ENCODE data around the gene AOPEP. TPM values are rescaled to one million over a fixed set of nuclear protein-coding genes. Genes with fewer than 3 reads are reported as not detected.

AOPEP gene
- total RNA-seq, 2 experiments from 2014 or later, result 6.9 to 7.0 TPM

DNA sequence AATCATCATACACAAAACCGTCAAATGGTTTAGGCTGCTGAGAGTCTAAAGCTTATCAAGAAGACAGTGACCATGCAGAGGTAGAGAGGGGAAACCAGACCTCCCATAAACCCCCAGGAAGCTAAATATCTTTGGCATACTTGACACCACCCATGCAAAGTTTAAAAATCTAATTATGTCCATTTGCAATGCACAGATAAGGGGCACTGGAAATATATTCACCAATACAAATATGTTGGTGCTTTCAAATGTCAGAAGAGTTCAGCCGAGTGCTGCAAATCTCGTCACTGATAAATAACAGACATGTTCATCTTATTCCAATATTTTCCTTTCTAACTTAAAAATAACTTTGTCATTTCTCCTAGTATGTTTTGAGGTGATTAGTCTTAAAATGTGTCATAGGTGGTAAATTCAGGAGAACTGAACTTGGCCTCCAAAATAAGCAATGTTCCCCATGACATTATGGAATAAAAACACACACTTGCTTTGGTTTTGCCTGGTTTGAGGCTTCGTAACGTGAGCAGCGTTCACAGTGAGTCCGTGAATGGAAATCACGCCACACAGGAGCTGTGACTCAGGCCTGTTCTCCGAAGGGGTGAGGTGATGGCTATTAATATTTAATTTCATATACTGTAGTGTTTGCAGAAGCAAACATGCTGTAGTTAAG, 182.2 kb downstream of the AOPEP start:
- POLR2A ChIA-PET, result no interaction called here
- DNase-seq (no peak), ATAC-seq (ENCODE audit: poor library complexity) (no peak)

DNA sequence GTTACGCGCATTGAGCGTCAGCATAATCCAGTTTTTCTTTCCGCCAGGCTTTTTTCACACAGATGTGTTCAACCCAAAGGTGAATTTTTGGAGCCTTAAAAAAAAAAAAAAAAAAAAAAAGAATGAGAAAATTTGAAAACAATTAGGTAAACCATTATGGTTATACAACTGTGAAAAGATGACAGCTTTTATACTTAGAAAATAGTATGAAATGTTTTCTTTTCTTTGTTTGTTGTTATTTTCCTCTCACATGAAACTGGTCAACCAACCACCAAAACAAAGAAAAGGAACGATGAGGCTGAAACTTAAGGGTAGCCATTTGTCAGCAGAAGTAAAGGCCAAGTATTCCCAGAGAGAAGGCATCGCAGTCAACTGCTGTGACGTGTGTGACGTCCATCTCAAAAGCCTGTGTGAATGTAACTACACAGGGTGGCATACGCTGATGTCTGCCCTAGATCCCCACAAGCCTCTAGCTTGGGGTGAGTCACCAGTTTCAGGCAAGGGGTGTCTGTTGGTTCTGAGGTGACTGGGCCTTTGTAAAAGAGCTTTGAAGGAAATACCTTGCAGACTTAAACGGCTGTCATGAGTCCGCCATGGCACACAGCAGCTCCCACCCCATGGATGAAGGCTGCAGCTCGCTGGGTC, 182.9 kb downstream of the AOPEP start:
- no peaks in the 10 kb centered on the region for H3K36me3 ChIP-seq (ENCODE audit: insufficient read depth, low read length)
- POLR2A ChIA-PET, result no interaction called here
- Mint-ChIP-seq H3K27me3 (no peaks in the 10 kb centered on the region), H3K9me3 (no peaks in the 10 kb centered on the region), H3K4me1 (ENCODE audit: low read depth) (no peaks in the 10 kb centered on the region), H3K27ac (no peak overlapping the region), H3K36me3 (ENCODE audit: low read depth) (no peaks in the 10 kb centered on the region), H3K4me3 (no peak overlapping the region)
- DNase-seq (no peak), ATAC-seq (ENCODE audit: poor library complexity) (no peak)
- H3K27ac ChIP-seq (ENCODE audit: low read depth in 1 of 2, low read length in 2 of 2), result no peak overlapping the region
- TF ChIP-seq, protein P1, sequence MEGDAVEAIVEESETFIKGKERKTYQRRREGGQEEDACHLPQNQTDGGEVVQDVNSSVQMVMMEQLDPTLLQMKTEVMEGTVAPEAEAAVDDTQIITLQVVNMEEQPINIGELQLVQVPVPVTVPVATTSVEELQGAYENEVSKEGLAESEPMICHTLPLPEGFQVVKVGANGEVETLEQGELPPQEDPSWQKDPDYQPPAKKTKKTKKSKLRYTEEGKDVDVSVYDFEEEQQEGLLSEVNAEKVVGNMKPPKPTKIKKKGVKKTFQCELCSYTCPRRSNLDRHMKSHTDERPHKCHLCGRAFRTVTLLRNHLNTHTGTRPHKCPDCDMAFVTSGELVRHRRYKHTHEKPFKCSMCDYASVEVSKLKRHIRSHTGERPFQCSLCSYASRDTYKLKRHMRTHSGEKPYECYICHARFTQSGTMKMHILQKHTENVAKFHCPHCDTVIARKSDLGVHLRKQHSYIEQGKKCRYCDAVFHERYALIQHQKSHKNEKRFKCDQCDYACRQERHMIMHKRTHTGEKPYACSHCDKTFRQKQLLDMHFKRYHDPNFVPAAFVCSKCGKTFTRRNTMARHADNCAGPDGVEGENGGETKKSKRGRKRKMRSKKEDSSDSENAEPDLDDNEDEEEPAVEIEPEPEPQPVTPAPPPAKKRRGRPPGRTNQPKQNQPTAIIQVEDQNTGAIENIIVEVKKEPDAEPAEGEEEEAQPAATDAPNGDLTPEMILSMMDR (IDR thresholded peaks at IDR 0.05), result no peak
- no peaks in the 10 kb centered on the region for H3K4me1 ChIP-seq (ENCODE audit: insufficient read depth, low read length)
- no peaks in the 10 kb centered on the region for H3K27me3 ChIP-seq (ENCODE audit: control insufficient read depth in 1 of 2, insufficient read depth in 2 of 2, low read length in 2 of 2)
- CTCF ChIA-PET, result interaction anchor here (0.7 kb wide), 1 partner anchor 49 kb away, joined by 4 read pairs; no protein-coding TSS in a partner anchor
- no peaks in the 10 kb centered on the region for H3K9me3 ChIP-seq (ENCODE audit: control insufficient read depth in 1 of 2, insufficient read depth in 1 of 2, low read length in 2 of 2)
- H3K4me3 ChIP-seq (ENCODE audit: low read length), result no peak overlapping the region
- intact Hi-C loops (cut with DNase I, micrococcal nuclease), result no loop called here

More for the DNA sequence above, 182.2 kb downstream of the AOPEP start:
- no peaks in the 10 kb centered on the region for H3K36me3 ChIP-seq (ENCODE audit: insufficient read depth, low read length)
- CTCF ChIA-PET, result interaction anchor here (0.7 kb wide), 1 partner anchor 50 kb away, joined by 4 read pairs; no protein-coding TSS in a partner anchor
- no peaks in the 10 kb centered on the region for H3K9me3 ChIP-seq (ENCODE audit: control insufficient read depth in 1 of 2, insufficient read depth in 1 of 2, low read length in 2 of 2)
- H3K4me3 ChIP-seq (ENCODE audit: low read length), result no peak overlapping the region
- Mint-ChIP-seq H3K36me3 (ENCODE audit: low read depth) (no peaks in the 10 kb centered on the region), H3K9me3 (no peaks in the 10 kb centered on the region), H3K27ac (no peak overlapping the region), H3K27me3 (no peaks in the 10 kb centered on the region), H3K4me3 (no peak overlapping the region), H3K4me1 (ENCODE audit: low read depth) (no peaks in the 10 kb centered on the region)
- H3K27me3 ChIP-seq (ENCODE audit: control insufficient read depth in 1 of 2, insufficient read depth in 2 of 2, low read length in 2 of 2), result no peaks in the 10 kb centered on the region
- TF ChIP-seq, protein P1 (IDR thresholded peaks at IDR 0.05), result no peak
- intact Hi-C loops (cut with DNase I, micrococcal nuclease), result no loop called here
- H3K4me1 ChIP-seq (ENCODE audit: insufficient read depth, low read length), result no peaks in the 10 kb centered on the region
- no peak overlapping the region for H3K27ac ChIP-seq (ENCODE audit: low read depth in 1 of 2, low read length in 2 of 2)

DNA sequence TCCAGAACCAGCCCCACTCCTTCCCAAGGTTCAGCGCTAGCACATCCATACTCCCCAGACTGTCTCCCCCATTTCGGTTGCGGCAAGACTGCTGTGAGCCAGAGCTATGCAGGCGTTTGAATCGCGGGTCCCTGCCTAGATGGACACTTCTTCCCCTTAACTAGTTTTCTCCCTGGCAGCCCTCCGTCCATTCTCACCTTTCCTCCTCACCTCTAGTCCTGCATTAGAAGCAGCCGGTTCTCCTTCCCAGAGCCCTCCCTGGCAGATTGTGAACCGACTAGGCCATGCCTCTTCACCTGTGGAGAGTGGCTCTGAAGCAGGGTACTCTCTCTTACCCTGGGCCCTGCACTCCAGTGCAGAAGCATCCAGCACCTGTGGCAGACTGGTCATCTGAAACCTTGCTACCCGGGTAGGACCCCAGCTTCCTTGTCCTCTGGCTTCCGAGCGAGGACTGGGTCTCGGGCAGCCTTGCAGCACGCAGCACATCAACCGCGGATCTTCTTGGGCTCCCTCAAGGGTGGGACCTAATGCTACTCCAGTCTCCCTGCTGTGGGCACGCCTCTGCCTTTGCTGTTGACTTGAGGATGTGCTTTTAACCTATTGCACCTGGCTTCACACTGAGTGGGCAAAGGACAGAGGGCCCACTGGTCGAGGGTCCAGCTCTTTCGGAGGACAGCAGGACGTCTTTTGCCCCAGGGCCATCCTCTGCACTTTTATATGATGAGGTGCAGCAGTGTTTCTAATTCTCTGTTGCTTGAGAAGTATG, 183.6 kb downstream of the AOPEP start:
- ChIA-PET POLR2A (no interaction called here), CTCF (no interaction called here)
- Mint-ChIP-seq H3K27me3 (no peaks in the 10 kb centered on the region), H3K36me3 (ENCODE audit: low read depth) (no peaks in the 10 kb centered on the region), H3K4me1 (ENCODE audit: low read depth) (no peaks in the 10 kb centered on the region), H3K27ac (no peak overlapping the region), H3K4me3 (no peak overlapping the region), H3K9me3 (no peaks in the 10 kb centered on the region)
- intact Hi-C loops (cut with DNase I, micrococcal nuclease), result no loop called here
- Histone ChIP-seq H3K9me3 (ENCODE audit: control insufficient read depth in 1 of 2, insufficient read depth in 1 of 2, low read length in 2 of 2) (no peaks in the 10 kb centered on the region), H3K36me3 (ENCODE audit: insufficient read depth, low read length) (no peaks in the 10 kb centered on the region), H3K27ac (ENCODE audit: low read depth in 1 of 2, low read length in 2 of 2) (no peak overlapping the region), H3K4me3 (ENCODE audit: low read length) (no peak overlapping the region), H3K4me1 (ENCODE audit: insufficient read depth, low read length) (no peaks in the 10 kb centered on the region), H3K27me3 (ENCODE audit: control insufficient read depth in 1 of 2, insufficient read depth in 2 of 2, low read length in 2 of 2) (no peaks in the 10 kb centered on the region)
- TF ChIP-seq, protein P1 (IDR thresholded peaks at IDR 0.05), result no peak
- no peak for DNase-seq
- ATAC-seq (ENCODE audit: poor library complexity), result no peak

All from CD4-positive, alpha-beta T cell (primary cell).